ENCODE results near the gene KLK5.
A peak's percentile ranks its signal among the peaks of the same experiment; 100 is the strongest.
"Not testable (repeated sequence)": the region's sequence is repeated elsewhere in the genome, so short reads cannot be mapped to it uniquely, and the experiment has no call there.

The KLK5 gene

DNA sequence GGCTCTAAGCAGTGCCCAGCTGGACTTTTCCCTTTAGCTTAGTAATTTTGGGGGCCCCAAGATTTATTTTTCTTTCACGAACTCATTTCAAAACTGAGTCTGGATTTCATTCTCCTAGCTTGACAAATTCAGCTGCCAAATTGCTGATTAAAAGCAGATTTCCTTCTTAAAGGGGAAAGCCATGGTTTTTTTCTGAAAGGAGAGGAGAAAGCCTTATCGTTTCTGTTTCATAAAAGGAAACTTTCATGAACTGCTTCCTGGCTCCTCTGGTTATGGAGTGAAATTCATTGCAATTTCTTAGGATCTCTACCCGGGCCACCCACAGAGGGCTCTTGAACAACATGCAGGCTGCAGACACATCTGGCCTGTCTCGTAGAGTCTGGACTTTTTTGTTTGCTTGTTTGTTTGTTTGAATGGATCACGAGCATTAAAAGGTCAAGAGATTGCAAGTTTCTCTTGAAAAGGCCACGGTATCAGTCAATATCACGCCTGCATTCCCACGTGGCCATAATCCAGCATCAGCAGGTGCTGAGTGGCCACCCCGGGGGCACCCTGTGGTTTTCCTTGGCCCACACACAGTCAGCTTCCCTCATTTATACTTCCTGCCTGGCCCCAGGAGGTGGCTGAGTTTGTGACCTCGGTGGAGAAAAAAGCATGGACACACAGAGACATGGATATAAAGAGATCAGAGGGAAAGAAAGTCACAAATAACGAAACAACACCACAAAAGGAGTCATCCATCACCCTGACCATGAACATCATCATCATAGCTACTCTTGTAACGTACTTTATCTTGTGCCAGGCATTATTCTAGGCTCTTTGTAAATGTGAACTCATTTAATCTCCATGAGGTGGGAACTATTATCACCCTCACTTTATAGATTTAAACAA, 31.2 kb downstream of the KLK5 start:
- DNase-seq (ENCODE audit: low spot score) = no peak

DNA sequence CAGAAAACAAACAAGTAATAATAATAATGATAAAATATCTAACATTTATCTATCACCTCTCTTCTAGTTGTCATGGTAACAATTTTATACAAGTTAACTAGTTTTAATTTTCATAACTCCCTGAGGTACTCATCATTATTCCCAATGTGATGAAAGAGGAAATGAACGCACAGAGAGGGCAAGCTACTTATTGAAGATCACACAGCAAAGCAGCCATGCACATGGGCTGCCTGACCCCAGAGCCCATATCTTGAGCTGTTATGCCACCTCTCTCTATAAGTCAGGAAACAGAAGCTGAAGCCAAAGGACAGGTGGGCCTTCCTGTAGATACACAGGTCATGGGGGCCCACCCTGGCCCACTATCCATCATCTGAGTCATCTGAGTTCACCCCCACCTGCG, 36.8 kb downstream of the KLK5 start:
- no peak for DNase-seq (ENCODE audit: low spot score)

DNA sequence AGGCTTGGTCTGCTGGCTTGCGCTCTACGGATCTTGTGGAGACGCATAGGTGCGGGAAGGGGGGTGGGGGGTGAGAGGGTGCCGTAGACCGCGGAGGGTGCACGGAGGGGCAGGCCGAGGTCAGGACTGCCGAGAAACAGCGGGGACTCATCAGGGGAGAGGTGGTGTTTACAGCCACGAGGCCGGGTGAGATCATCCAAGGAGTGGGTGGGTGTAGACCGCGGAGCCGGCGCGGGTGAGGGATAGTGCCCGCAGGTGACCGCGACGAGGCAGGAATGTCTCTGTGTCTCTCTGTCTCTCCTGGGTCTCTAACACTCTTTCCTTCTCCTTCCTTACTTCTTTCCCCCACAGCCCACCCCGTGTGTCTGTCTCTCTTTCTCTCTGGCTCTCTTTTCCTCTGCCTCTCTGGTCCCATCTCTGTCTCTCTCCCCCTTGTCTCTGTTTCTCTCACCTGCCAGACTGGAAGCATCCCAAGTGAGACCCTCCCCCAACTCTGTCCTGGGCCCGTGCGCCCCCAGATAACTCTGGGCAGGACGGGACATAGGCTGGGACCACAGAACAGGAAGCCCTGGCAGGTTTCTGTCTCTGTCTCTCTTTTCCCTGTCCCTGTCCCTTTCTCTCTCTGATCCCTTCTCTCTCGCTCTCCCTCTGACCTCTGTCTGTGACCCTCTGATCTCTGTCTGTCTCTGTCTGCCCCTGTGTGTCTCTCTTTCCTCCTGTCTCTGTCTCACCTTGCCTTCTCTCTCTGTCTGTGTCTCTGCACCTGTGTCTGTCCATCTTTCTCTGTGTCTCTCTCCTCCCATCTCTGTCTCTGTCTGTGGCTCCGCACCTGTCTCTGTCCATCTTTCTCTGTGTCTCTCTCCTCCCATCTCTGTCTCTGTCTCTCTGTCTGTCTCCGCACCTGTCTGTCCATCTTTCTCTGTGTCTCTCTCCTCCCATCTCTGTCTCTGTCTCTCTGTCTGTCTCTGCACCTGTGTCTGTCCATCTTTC, 39.8 kb downstream of the KLK5 start:
- no peak for DNase-seq (ENCODE audit: low spot score)

DNA sequence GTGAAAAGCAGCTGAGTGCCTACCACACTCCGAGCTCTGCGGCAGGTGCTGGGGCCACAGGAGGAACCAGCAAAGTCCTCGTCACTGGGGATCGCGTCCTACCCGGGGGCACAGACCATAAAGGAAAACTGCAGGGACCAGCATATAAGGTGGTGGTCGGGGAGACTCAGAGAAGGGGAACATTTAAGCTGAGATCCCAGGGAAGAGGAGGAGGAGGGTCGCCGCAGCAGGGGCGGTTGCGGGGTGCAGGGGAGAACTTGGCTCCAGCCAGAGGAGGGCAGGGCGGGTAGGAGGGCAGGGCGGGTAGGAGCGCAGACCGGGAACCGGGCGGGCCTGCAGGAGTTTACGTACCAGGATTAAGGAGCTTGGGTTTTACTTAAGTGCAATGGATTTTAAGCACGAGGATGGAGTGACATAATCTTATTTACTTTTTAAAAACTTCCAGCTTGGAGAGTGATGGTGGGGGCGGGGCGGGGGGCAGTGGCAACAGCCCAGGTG, 40.7 kb downstream of the KLK5 start:
- no peak for DNase-seq (ENCODE audit: low spot score)

DNA sequence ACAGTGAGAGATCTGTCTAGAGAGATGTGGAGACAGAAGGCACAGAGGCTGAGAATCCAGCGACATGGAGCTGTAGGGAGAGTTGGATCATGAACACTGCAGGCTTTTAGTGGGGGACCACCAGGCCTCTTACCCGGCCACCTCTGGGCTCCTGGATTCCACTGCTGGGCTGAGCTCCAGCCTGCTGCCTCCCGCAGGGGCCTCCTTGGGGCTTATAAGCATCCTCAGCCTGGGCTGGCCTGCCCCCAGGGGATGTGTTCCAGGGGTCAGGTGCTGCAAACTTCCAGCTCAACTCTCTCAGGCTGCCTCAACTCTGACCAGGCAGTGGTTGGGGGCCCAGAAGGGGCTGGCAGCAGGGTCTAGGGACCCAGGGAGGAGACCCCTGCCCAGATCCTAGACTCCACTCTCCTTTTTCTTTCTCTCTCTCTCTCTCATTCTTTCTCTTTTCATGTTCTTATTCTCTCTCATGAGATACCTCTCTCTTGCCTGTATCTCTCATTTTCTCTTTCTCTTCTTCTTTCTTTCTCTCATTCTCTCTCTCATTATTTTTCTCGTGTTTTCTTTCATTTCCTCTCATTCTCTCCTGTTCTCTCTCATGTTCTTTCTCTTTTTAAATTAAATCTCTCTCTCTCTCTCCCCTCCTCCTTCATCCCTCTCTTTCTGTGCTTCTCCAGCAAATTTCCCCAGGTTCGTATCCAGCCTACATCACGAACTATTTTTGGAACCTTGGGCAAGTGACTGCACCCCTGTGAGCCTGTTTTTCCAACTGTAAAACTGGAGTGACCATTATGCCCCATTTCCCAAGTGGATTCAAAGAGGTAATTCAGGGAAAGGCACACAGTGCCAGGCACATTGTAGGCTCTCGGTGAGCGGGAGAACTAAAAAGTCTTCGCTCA, 41.4 kb downstream of the KLK5 start, which contains the start of gene KLK4:
KLK4 (minus strand) TSS at position 190 of the 896 bp plus-strand sequence. CDS start 657 bp downstream, outside the sequence.
- DNase-seq (ENCODE audit: low spot score) = no peak

DNA sequence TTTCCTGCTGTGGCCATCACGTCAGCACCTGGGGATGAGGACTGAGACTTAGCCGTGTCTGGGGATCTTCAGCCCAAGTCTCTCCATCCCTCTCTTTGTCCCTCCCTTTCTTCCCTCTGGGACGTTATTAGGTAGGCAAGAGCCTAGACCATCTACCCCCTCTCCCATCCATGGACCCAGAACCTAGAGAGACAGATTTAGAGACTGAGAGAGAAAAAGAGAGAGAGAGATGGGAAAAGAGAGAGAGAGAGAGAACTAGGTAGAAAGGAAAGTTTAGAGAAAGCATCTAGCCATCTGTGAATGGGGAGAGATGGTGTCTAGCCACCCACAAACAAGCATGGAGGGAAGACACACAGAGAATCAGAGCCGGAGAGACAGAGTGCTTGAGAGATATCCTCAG, 42.1 kb downstream of the KLK5 start:
- DNase-seq (ENCODE audit: low spot score) = no peak

DNA sequence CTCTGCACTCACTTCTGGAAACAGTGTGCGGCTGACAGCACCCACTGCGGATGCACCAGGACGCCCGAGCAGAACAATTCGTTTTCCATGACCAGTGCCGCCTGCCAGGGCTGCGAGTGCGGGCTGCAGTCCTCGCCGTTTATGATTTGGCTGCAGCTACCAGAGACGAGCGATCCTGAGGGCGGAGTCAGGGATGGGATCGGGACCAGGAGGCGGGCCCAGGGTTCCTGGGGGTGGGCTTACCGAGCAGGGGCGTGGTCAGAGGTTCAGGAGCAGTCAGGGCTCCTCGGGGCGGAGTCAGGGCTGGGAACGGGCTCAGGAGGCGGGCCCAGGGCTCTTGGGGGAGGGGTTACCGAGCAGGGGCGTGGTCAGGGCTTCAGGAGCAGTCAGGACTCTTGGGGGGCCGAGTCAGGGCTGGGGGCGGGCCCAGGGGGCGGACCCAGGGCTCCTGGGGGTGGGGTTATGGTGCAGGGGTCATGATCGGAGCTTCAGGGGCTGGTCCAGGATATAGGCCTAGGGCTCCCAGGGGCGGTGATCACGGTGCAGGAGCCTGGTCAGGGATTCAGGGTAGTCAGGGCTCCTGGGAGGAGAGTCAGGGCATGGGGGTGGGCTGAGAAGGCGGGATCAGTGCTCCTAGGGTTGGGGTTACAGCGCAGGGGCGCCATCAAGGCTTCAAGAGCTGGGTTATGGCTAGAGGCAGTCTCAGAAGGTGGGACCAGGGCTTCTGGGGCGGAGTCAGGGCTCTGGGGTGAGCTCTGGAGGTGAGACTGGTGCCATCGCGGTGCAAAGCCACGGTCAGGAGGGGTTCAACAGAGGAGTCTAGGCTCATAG, 43.4 kb downstream of the KLK5 start:
- peak; percentile 19 for DNase-seq (ENCODE audit: low spot score)

DNA sequence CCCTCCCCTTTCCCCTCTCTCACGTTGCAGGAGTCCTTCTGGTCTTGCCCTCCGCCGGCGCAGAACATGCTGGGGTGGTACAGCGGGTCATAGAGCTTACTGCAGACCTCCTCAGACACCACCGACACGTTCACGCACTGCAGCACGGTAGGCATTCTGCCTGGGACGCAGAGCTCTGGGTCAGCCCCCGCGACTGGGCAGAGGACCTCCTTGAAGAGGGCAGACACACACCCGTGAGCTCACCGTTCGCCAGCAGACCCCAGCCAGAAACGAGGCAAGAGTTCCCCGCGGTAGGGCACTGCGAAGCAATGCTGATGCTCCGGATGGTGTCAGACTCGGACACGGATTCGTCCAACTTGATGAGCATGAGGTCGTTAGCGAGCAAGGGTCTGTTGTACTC, 44.5 kb downstream of the KLK5 start:
- DNase-seq (ENCODE audit: low spot score) = no peak

DNA sequence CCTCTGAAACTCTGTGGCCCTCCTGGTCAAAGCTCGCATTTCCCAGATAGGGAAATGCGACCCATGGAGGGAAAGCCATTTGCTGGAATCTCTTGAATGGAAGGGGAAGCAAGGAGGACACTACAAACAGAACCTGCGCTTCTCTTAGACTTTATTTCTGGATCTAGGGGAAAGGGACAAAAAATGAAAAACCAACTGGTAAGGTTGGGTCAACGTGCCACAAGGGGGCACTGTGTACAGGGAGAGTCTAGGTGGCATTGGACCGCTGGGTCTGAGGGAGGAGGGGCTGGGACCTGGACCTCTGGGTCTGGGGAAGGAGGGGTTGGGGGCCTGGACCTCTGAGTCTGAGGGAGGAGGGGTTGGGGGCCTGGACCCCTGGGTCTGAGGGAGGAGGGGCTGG, 46.6 kb downstream of the KLK5 start:
- DNase-seq (ENCODE audit: low spot score) = peak; percentile 30

DNA sequence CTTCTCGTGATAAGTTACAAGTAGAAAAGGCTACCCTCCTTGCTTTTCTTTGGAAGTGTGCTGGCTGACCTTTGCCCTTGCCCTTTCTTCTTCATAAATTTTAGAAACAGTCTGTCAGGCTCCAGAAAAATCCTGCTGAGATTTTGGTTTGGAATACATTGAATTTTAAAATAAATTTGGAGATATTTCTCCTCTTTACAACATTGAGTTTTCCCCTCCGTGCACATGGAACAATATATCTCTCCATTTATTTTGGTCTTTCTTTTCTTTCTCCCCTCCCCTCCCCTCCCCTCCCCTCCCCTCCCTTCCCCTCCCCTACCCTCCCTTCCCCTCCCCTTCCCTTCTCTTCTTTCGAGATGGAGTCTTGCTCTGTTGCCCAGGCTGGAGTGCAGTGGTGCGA, 50.2 kb downstream of the KLK5 start:
- DNase-seq (ENCODE audit: low spot score) = no peak

DNA sequence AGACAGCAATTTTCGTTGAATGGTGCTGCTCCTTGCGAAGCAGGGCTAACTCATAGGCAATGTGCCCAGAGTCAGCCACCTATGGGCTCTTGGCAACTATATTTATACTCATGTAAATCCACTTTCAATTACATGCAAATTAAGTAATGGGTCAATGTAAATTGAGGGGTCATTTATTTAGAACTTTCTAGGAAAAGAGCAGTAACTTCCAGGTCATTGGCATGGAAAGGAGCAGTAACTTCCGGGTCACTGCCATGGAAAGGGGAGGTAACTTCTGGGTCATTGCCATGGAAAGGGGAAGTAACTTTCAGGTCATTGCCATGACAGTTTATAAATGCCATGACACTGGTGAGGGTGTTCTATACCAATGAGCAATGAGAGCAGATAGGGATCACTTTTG, 53.3 kb downstream of the KLK5 start:
- no peak for DNase-seq (ENCODE audit: low spot score)

DNA sequence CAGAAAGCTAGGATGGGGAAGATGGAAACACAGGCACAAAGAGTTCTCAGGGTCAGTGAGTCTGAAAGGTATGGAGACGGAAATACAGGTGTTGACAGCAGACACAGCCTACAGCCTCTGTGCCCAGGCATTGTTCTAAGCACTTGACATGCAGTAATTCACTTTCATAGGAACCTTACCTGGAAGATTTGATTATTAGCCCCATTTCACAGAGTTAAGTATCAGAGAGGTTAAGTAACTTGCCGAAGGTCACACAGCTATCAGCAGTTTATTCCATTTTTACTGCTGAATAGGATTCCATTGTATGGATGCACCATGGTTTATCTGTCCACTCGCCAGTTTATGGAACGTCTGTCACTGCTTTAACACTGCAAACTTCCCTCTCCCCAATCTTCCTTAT, 54.8 kb downstream of the KLK5 start:
- DNase-seq (ENCODE audit: low spot score) = no peak

DNA sequence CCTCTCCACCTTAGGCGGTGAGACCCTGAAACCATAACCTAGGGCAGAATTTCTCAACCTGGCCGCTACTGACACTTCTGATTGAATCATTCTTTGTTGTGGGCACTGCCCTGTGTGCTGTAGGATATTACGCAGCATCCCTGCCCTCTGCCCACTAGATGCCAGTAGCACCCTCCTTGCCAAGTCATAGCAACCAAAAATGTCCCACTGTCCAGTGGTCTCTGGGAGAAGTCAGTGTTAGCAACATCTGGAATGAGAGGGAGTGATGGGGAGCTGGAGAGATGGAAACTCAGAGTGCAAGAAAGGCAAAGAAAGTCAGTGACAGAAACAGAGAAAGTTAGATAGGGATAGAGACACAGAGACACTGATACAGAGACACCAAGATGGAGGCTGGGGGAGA, 55.2 kb downstream of the KLK5 start:
- no peak for DNase-seq (ENCODE audit: low spot score)

DNA sequence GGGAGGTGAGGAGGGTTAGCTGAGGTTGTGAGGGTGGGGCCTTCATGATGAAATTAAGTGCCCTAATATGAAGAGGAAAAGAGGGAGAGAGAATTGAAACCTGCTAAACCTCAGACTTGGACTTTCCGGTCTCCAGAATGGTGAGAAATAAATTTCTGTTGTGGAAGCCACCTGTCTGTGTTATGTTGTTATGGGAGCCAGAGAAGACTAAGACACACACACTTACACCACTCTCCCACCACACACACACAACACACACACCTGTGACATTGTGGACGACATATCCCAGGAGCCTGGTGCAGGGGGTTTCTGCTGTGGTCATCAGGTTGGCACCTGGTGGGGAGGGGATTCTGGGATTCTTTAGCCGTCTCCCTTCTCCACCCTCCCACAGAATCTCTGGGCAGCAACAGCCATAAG, 55.6 kb downstream of the KLK5 start:
- DNase-seq (ENCODE audit: low spot score) = no peak

DNA sequence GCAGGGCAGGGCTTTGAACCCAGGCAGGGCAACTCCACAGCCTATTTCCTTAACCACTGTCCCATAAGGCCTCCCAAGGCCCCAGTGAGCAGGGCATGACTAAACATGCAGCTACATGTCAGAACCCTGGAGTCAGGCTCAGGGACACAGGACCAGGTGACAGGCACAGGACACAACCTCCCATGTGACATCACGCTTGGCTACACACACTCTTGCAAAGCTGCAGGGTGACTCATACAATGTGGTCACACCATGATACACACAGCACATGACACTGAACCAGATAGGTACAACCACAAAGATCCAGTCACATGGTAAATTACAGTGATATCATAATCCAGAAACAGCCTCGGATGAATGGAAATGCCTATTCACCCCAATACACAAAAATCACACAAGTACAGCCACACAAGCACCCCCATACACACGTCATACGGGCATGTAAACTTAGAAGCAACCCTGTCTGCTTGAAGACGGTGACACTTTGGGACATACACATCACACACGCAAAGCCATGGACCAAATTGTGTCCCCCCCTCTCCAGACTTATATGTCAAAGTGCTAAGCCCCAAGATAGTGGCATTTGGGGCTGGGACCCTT, 56.1 kb downstream of the KLK5 start:
- no peak for DNase-seq (ENCODE audit: low spot score)

DNA sequence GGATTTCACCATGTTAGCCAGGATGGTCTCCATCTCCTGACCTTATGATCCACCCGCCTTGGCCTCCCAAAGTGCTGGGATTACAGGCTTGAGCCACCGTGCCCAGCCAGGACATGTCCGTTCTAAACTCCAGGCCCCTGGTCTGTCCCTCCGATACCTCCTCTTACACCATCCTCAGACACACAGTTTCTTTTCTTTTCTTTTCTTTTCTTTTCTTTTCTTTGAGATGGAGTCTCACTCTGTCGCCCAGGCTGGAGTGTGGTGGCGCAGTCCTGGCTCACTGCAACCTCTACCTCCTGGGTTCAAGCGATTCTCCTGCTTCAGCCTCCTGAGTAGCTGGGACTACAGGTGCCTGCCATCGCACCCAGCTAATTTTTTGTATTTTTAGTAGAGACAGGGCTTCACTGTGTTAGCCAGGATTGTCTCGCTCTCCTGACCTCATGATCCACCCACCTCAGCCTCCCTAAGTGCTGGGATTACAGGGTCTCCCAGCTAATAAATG, 56.7 kb downstream of the KLK5 start:
- not testable (repeated sequence) for DNase-seq (ENCODE audit: low spot score)

DNA sequence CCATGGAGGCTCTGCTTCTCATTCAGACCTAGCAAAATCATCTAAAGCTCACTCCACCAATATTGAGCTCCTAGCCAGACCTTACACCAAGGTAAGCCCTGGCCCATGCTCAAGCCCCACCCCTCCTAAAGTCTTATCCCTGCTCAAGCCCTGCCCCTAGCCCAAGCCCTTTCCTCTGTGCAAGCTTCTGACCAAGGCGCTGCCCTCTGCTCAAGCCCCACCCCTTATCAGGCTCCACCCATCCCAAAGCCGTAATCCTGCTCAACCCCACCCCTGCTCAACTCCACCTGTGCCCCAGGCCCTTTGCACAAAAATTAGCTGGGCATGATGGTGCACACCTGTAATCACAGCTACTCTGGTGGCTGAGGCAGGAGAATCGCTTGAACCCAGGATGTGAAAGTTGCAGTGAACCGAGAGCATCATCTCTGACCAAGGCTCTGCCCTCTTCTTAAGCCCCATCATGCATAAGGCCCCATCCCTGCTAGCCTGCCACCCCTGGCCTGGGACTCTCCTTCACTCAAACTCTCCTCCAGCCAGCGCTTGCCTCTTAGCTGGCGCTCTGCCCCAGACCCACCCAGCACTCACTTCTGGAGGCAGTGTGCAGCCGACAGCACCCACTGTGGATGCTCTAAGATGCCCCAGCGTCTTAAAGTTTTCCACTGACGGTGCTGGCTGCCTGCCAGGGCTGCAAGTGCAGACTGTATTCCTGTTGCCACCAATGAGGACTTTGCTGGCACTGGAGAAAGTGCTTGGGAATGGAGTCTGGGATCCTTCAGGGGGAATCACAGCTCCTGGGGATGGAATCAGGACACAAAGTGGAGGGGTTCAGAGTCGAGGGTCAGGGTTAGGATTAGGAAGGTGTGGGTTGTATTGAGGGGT, 58.1 kb downstream of the KLK5 start:
- no peak for DNase-seq (ENCODE audit: low spot score)

Measured in HuH-7 (cell line).